IPS-18c (cell line): ENCODE results near the gene FOXO3.
"Not testable (repeated sequence)": the region's sequence is repeated elsewhere in the genome, so short reads cannot be mapped to it uniquely, and the experiment has no call there.

Source experiments
- H3K4me3 ChIP-seq: 2 replicates; pipeline ENCODE4 v1.7.0; 2013; ENCODE audit warnings: low read depth, mild to moderate bottlenecking, low read length, moderate library complexity; ENCODE audit not compliant: insufficient read depth
- H3K9me3 ChIP-seq: one replicate; pipeline ENCODE4 v1.6.1; 2013; ENCODE audit warnings: mild to moderate bottlenecking, low read length, moderate library complexity; ENCODE audit not compliant: control insufficient read depth, insufficient read depth

Gene FOXO3

GRCh38 chr6:108560463-108561308 is at the start of gene FOXO3:
Gene FOXO3, plus strand, starts transcription at chr6:108560917. Its CDS starts 292 bp downstream, at chr6:108561209.
- Histone ChIP-seq H3K9me3 (no peaks in the 10 kb centered on the region), H3K4me3 (peak within 1 kb of the TSS; percentile 89)

DNA sequence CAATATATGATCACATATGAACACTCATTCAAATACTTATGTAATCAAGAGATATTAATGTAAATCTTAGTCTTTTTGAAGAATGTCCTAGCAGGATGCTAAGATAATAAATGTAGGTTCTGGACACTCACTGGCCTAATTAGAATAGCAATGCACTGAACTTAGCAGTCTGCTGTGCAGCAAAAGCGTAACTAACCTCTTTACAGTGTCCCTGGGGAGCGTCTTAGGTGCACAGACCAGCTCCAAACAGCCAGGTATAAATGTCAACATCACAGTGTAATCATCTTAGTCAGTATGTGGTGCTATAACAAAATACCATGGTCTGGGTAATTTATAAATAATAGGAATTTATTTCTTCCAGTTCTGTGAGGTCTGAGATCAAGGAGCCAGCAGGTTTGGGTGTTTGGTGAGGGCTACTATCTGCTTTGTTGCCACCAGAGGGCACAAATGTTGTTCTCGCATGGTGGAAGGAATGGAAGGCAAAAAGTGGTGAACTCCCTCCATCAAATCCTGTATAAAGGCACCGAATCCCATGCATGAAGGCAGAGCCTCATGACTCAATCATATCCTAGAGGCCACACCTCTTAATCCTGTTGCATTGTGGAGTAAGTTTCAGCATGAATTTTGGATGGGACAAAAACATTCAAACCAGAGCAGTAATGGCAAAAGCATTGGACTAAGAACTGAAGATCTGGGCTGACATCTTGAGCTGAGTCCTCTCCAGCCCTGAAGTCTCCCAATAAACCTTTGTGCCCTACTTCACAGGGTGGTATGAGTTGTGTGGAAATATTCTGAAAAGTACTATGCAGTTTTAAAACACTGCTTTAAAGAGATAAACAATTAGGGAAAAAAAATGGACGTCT is 41.8 kb upstream of the FOXO3 start:
- H3K4me3 ChIP-seq: no peak overlapping the region

GRCh38 chr6:108521616-108522107 is 39.1 kb upstream of the FOXO3 start:
- H3K4me3 ChIP-seq: no peak overlapping the region
- no peaks in the 10 kb centered on the region for H3K9me3 ChIP-seq

More for the DNA sequence above, 41.8 kb upstream of the FOXO3 start:
- H3K9me3 ChIP-seq: no peaks in the 10 kb centered on the region

DNA sequence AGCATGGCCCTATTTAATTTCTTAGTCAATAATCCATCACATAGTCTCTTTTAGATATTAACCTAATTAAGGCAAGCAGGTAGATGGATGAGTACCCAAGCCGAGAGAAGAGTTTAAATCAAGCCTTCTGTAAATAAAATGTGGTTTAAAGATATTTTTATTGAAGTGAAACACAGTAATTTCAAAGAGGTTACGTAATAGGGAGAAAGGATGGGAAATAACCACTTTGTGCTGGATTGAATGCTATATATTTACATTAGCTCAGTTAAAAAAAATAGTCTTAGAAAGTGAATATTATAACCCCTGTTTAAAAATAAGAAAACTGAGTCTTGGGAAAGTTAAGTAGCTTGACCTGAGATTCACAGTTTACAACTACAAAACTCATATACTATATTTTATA is 37.0 kb upstream of the FOXO3 start:
- H3K4me3 ChIP-seq: no peak overlapping the region
- H3K9me3 ChIP-seq: no peaks in the 10 kb centered on the region

GRCh38 chr6:108524528-108525248 is 36.0 kb upstream of the FOXO3 start:
- Histone ChIP-seq H3K4me3 (no peak overlapping the region), H3K9me3 (no peaks in the 10 kb centered on the region)

DNA sequence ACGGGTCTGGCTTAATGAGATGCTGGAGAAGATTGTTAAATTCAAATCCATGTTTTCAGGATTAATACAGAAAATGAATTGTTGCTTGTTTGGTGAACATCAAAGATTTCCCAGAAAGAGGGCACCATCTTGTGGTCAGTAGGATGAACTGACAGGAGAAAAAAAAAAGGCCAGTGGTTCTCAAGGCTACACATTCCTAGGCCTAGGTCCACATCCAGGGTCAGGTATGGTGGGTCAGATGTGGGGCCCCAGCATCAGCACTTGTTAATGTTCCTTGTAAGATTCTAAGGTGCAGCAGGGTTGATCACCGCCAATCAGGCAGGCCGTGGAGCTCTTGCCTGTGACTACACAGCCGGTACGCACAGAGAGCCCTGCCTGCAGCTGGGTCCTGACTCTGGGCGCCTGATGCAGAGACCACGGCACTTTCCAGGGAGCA is 34.0 kb upstream of the FOXO3 start:
- Histone ChIP-seq H3K9me3 (no peaks in the 10 kb centered on the region), H3K4me3 (no peak overlapping the region)

DNA sequence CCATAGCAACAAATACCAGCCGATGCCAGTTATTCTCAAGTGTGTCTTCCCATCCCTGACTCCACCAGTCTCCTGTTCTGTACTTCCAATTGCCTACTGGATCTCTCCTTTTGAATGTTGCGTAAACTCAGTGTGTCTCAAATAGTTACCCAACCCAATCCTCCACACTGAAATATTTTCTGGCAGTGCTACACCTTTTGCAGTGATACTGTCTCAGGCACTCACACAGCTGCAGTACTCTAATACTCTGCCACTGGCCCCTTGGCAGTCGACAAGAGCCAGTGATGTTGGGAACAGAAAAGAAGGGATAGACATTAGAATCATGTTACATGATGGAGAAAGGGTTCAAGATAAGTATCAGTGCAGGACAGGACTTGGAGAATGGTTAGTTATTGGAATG is 31.8 kb upstream of the FOXO3 start:
- Histone ChIP-seq H3K4me3 (no peak overlapping the region), H3K9me3 (no peaks in the 10 kb centered on the region)

GRCh38 chr6:108531332-108531731 is 29.4 kb upstream of the FOXO3 start:
- H3K9me3 ChIP-seq: no peaks in the 10 kb centered on the region
- no peak overlapping the region for H3K4me3 ChIP-seq

- Histone ChIP-seq H3K9me3 (no peaks in the 10 kb centered on the region), H3K4me3 (no peak overlapping the region)
These were observed 25.5 kb upstream of the FOXO3 start for GRCh38 chr6:108535114-108535742.

DNA sequence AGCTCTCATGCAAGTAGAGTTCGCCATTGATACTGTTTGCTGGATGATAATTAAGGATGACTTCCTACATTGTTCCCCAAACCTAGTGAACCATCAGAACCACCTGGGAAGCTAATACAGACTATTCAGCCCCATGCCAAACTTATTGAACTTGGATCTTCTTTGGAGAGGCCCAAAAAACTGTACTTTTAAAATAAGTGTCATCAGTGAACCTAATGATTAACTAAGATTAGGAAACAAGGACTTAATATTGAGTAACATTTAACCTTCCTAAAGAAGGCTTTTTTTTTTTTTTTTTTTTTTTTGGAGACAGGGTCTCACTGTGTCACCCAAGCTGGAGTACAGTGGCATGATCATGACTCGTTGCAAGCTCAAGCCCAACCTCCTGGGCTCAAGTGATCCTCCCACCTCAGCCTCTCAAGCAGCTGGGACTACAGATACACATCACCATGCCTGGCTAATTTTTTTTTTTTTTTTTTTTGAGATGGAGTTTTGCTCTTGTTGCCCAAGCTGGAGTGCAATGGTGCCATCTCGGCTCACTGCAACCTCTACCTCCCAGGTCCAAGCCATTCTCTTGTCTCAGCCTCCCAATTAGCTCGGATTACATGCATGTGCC is 24.7 kb upstream of the FOXO3 start:
- not testable (repeated sequence) for H3K4me3 ChIP-seq, H3K9me3 ChIP-seq

- Histone ChIP-seq H3K9me3 (peaks cover 2% of the 10 kb centered on the region), H3K4me3 (no peak overlapping the region)
These were observed 18.6 kb upstream of the FOXO3 start for GRCh38 chr6:108541843-108542759.

- Histone ChIP-seq H3K9me3 (peaks cover 2% of the 10 kb centered on the region), H3K4me3 (no peak overlapping the region)
These were observed 17.4 kb upstream of the FOXO3 start for GRCh38 chr6:108543175-108543940.

- H3K9me3 ChIP-seq: peaks cover 2% of the 10 kb centered on the region
These were observed 16.1 kb upstream of the FOXO3 start for GRCh38 chr6:108544606-108545005.

GRCh38 chr6:108546079-108547049 is 14.4 kb upstream of the FOXO3 start:
- H3K9me3 ChIP-seq: no peaks in the 10 kb centered on the region
- no peak overlapping the region for H3K4me3 ChIP-seq

More at GRCh38 chr6:108544606-108545005, 16.1 kb upstream of the FOXO3 start:
- no peak overlapping the region for H3K4me3 ChIP-seq
